CD8-positive, alpha-beta memory T cell (primary cell): Measurements from ENCODE around the gene DOCK4. TPM values are rescaled to one million over a fixed set of nuclear protein-coding genes. Genes with fewer than 3 reads are reported as not detected.
A peak's percentile ranks its signal among the peaks of the same experiment; 100 is the strongest.

Experiments
- CTCF ChIA-PET: fragments of 350-600 bp; sonication (Branson Sonifier 250); formaldehyde crosslinking; loops from one replicate; lab custom pipeline; 2021; ENCODE audit warnings: antibody characterized with exemption; lab: Charles Lee
- POLR2A ChIA-PET: fragments of 350-600 bp; sonication (Branson Sonifier 250); formaldehyde crosslinking; loops from one replicate; lab custom pipeline; 2021; ENCODE audit warnings: antibody characterized with exemption; lab: Charles Lee
- DNase-seq, 5 donors: peaks; one replicate each; pipeline versions ENCODE4 v3.0.0 to v3.0.0-alpha.2; 2020 to 2022; ENCODE audit warnings: mixed read lengths in 1 of 5
- H3K27ac ChIP-seq: one replicate; pipeline ENCODE4 v1.7.0; 2013; ENCODE audit warnings: low read depth, mild to moderate bottlenecking, low read length, moderate library complexity
- H3K27me3 ChIP-seq: 2 replicates; pipeline ENCODE4 v1.7.0; 2013; ENCODE audit warnings: low read length, mild to moderate bottlenecking; ENCODE audit not compliant: insufficient read depth, poor library complexity, severe bottlenecking
- H3K36me3 ChIP-seq: 2 replicates; pipeline ENCODE4 v1.7.0; 2013; ENCODE audit warnings: mild to moderate bottlenecking, low read length, moderate library complexity; ENCODE audit not compliant: insufficient read depth
- H3K4me1 ChIP-seq: 2 replicates; pipeline ENCODE4 v1.7.0; 2013; ENCODE audit warnings: mild to moderate bottlenecking, low read length, moderate library complexity; ENCODE audit not compliant: insufficient read depth
- H3K4me3 ChIP-seq: 2 replicates; pipeline ENCODE4 v1.7.0; 2013; ENCODE audit warnings: mild to moderate bottlenecking, low read length
- H3K9me3 ChIP-seq: 2 replicates; pipeline ENCODE4 v1.7.0; 2013; ENCODE audit warnings: mild to moderate bottlenecking, low read length
- H3K27ac Mint-ChIP-seq, 8 donors: one replicate each; pipeline ENCODE4 v1.8.0; 2020 to 2021; ENCODE audit warnings: mixed read lengths in 8 of 8, mild to moderate bottlenecking in 6 of 8, inconsistent platforms in 3 of 8, moderate library complexity in 3 of 8
- H3K27me3 Mint-ChIP-seq, 2 donors: one replicate each; pipeline ENCODE4 v1.8.0; 2020 to 2021; ENCODE audit warnings: mixed read lengths in 2 of 2, mild to moderate bottlenecking in 1 of 2, moderate library complexity in 1 of 2
- H3K36me3 Mint-ChIP-seq, 3 donors: one replicate each; pipeline ENCODE4 v1.8.0; 2020 to 2021; ENCODE audit warnings: mixed read lengths in 3 of 3, inconsistent platforms in 1 of 3, mild to moderate bottlenecking in 1 of 3
- H3K4me1 Mint-ChIP-seq, 3 donors: one replicate each; pipeline ENCODE4 v1.8.0; 2020 to 2021; ENCODE audit warnings: mixed read lengths in 3 of 3, inconsistent platforms in 1 of 3, mild to moderate bottlenecking in 1 of 3
- H3K4me3 Mint-ChIP-seq, 7 donors: one replicate each; pipeline ENCODE4 v1.8.0; 2020 to 2021; ENCODE audit warnings: mixed read lengths in 7 of 7, mild to moderate bottlenecking in 6 of 7, moderate library complexity in 4 of 7, inconsistent platforms in 2 of 7
- H3K9me3 Mint-ChIP-seq, 5 donors: one replicate each; pipeline ENCODE4 v1.8.0; 2020 to 2022; ENCODE audit warnings: mixed read lengths in 5 of 5, mild to moderate bottlenecking in 3 of 5, moderate library complexity in 2 of 5, inconsistent platforms in 1 of 5
- polyA plus RNA-seq: library from polyadenylated mRNA; unstranded; fragments of 300-500 nt; fragmentation: Illumina TruSeq; gene quantifications from one replicate; pipeline ENCODE4 v1.2.3, GENCODE V29; 2021
- total RNA-seq, 2 experiments: library from RNA; stranded (reverse); gene quantifications; one replicate each; pipeline ENCODE4 v1.2.3, GENCODE V29; 2021

The DOCK4 gene
- total and polyA plus RNA-seq, 3 experiments from 2014 or later = 1.2 TPM; not detected in 1

DNA sequence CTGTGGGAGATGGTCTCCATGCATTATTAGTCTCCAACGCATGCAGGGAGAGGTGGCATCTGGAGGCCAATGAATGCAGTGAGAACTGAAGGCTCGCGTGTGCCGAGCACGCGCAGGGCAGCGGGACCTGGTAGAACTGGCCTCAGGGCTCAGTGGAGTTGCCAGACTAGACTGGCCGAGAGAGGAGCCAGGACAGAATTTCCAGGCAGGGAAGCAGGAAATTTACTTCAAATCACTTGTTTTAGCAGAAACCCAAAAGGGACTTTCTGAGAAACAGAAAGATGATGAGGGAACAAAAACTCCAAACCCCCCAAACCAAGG is 332.9 kb downstream of the DOCK4 start:
- Mint-ChIP-seq H3K4me3 (no peak overlapping the region), H3K4me1 (no peaks in the 10 kb centered on the region), H3K27ac (peak overlapping the region in 1 of 8 donors; percentile 74), H3K27me3 (peaks cover 0 to 15% of the 10 kb centered on the region in 2 donors), H3K9me3 (peaks cover 0 to 2% (median 0%) of the 10 kb centered on the region in 5 donors), H3K36me3 (no peaks in the 10 kb centered on the region)
- POLR2A ChIA-PET = no interaction called here
- no peaks in the 10 kb centered on the region for H3K9me3 ChIP-seq
- H3K4me3 ChIP-seq = no peak overlapping the region
- no peaks in the 10 kb centered on the region for H3K27me3 ChIP-seq
- no peaks in the 10 kb centered on the region for H3K36me3 ChIP-seq
- no peak overlapping the region for H3K27ac ChIP-seq
- H3K4me1 ChIP-seq = no peaks in the 10 kb centered on the region
- no peak for DNase-seq
- CTCF ChIA-PET = no interaction called here

DNA sequence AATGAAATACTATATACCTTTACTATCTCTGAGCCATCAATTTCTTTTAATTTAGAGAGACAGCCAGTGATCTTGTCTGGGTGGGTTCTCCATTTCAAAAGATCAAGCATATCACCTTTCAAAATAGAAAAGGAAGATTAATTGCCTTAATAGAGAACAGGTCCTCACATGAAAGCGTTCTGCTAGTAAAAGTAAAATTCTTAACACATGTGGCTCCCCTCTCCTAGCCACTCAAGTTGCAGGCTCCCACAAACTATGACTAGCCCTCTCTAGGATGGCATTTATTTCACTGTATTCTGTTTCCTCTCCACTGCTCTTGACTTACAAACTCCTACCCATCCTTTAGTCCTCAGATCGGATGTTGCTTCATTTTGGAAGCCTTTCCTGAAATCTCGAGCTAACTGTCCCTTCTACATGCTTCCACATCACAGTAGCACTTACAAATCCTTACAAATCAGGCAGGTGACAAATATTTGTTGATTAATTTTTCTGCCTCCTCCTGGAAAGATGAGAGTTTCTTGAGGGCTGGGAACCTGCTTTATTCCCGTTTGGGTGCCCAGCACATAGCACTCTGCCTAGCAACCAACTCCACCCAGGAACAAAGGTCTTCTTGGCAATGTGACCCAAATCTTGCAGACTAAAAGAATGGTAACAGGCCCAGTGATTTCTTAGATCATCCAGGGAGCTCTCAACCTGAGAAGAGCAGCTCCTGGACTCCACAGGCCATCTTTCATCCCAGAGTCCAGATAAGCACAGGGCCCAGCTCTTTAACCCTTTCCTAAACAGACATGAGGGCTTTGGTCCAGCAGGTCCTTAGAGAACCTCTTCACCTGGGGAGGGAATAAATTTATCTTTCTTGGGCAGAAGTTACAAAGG is 333.5 kb downstream of the DOCK4 start:
- no peak overlapping the region for H3K27ac ChIP-seq
- Mint-ChIP-seq H3K4me3 (no peak overlapping the region), H3K4me1 (no peaks in the 10 kb centered on the region), H3K27me3 (peaks cover 0 to 11% of the 10 kb centered on the region in 2 donors), H3K36me3 (no peaks in the 10 kb centered on the region), H3K27ac (no peak overlapping the region), H3K9me3 (no peaks in the 10 kb centered on the region)
- POLR2A ChIA-PET = no interaction called here
- no peaks in the 10 kb centered on the region for H3K9me3 ChIP-seq
- no peaks in the 10 kb centered on the region for H3K27me3 ChIP-seq
- no peaks in the 10 kb centered on the region for H3K4me1 ChIP-seq
- no peak for DNase-seq
- no peaks in the 10 kb centered on the region for H3K36me3 ChIP-seq
- H3K4me3 ChIP-seq = no peak overlapping the region
- CTCF ChIA-PET = interaction anchor here (1.0 kb wide), 1 partner anchor 16 kb away, joined by 3 read pairs; no protein-coding TSS in a partner anchor

DNA sequence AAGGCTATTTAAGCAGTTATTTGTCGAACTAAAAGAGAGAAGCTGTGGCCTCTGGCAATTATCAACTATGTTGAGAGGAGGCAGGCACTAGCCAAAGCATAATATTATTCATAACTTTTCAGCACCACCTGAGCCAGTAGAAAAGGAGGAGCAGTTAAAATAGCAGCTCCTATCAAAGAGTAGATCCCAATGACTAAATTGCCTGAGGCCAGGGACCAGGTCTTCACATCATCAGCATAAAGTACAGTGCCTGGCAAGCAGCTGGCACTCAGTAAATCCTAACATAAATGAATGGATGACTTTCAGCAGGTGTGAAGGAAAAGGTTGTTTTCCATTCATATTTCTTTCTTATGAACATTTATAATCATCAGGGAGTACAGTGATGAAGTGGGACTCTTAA is 334.9 kb downstream of the DOCK4 start:
- H3K36me3 ChIP-seq = no peaks in the 10 kb centered on the region
- no peaks in the 10 kb centered on the region for H3K9me3 Mint-ChIP-seq
- H3K27me3 Mint-ChIP-seq = peaks cover 0 to 3% of the 10 kb centered on the region in 2 donors
- H3K27ac ChIP-seq = no peak overlapping the region
- no peaks in the 10 kb centered on the region for H3K9me3 ChIP-seq
- no peaks in the 10 kb centered on the region for H3K4me1 ChIP-seq
- no peak overlapping the region for H3K4me3 Mint-ChIP-seq
- POLR2A ChIA-PET = no interaction called here
- CTCF ChIA-PET = interaction anchor here (1.0 kb wide), 1 partner anchor 18 kb away, joined by 3 read pairs; no protein-coding TSS in a partner anchor
- H3K27ac Mint-ChIP-seq = no peak overlapping the region
- no peaks in the 10 kb centered on the region for H3K27me3 ChIP-seq
- no peaks in the 10 kb centered on the region for H3K36me3 Mint-ChIP-seq
- H3K4me1 Mint-ChIP-seq = no peaks in the 10 kb centered on the region
- no peak overlapping the region for H3K4me3 ChIP-seq
- DNase-seq = no peak

DNA sequence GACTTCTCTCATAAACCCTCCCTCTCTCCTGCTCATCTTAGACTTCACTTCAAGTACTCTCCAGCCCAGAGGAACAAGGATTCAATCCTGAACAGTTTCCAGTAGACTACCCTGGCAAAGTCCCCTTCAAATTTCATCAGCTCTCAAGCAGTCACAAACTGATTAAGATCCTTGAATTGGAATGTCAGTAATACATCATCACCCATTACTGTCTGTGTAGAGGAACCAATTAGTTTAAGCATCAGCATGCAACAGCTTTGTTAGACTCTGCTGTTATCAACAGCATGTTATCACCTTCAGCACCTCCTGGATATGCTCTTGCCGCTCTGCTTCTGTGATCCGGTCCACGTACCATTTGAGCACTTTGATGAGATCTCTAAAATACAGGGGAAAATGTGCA is 336.9 kb downstream of the DOCK4 start:
- H3K36me3 ChIP-seq = no peaks in the 10 kb centered on the region
- H3K36me3 Mint-ChIP-seq = no peaks in the 10 kb centered on the region
- no peaks in the 10 kb centered on the region for H3K27me3 Mint-ChIP-seq
- H3K4me1 Mint-ChIP-seq = no peaks in the 10 kb centered on the region
- H3K9me3 ChIP-seq = no peaks in the 10 kb centered on the region
- H3K27ac Mint-ChIP-seq = no peak overlapping the region
- DNase-seq = no peak
- POLR2A ChIA-PET = no interaction called here
- H3K27me3 ChIP-seq = no peaks in the 10 kb centered on the region
- H3K9me3 Mint-ChIP-seq = no peaks in the 10 kb centered on the region
- CTCF ChIA-PET = no interaction called here
- no peak overlapping the region for H3K4me3 Mint-ChIP-seq
- no peak overlapping the region for H3K27ac ChIP-seq
- no peaks in the 10 kb centered on the region for H3K4me1 ChIP-seq
- no peak overlapping the region for H3K4me3 ChIP-seq

DNA sequence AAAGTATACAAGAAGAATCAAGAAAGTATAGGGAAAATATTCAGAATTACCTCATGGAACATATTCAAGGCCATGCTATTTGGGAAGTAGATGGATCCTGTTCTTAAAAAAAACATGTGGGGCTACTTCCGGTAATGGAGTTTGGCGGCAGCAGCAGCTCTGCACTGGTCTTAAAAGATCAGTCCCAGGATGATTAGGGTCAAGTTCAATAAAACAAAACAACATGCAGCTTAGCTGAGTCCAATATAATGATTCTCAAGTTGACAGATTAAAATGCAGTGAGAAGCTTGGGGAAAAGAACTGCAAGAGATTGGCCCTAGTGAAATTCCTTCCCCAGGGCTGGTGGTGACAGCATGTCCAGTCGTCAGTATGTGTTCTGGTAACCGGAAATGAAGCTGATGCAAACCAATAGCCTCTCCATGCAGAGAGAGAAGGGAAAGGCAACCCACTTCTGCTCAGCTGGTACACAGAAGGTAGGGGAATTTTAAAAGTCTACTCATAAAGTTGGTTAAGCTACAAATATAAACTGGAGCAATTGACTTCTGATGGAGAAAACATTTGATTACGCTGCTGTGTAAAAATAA is 338.8 kb downstream of the DOCK4 start:
- Histone ChIP-seq H3K36me3 (no peaks in the 10 kb centered on the region), H3K4me3 (no peak overlapping the region), H3K27ac (no peak overlapping the region), H3K4me1 (no peaks in the 10 kb centered on the region), H3K9me3 (no peaks in the 10 kb centered on the region), H3K27me3 (no peaks in the 10 kb centered on the region)
- H3K27ac Mint-ChIP-seq = no peak overlapping the region
- ChIA-PET CTCF (no interaction called here), POLR2A (no interaction called here)
- no peaks in the 10 kb centered on the region for H3K9me3 Mint-ChIP-seq
- no peak for DNase-seq
- H3K4me3 Mint-ChIP-seq = no peak overlapping the region
- no peaks in the 10 kb centered on the region for H3K4me1 Mint-ChIP-seq
- H3K36me3 Mint-ChIP-seq = no peaks in the 10 kb centered on the region
- no peaks in the 10 kb centered on the region for H3K27me3 Mint-ChIP-seq

DNA sequence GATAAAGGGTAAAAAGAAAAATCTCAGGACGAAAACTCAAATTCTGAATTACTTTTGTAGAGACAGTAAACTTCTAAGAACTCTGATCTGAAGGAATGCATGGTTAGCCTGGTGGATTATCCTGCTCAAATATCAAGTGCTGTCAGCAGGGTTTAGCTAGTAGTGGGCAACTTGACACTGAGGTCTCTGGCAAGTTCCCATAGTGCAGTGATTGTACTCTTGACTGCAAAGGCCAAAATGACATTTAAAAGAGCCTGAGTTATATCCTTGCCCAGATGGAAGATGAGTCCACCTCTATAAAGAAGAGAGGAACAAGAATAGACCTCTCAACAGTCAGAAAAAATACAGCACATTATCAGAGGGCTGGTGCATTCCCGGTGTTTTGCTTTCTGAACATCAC is 339.4 kb downstream of the DOCK4 start:
- CTCF ChIA-PET = no interaction called here
- H3K36me3 Mint-ChIP-seq = no peaks in the 10 kb centered on the region
- POLR2A ChIA-PET = no interaction called here

DNA sequence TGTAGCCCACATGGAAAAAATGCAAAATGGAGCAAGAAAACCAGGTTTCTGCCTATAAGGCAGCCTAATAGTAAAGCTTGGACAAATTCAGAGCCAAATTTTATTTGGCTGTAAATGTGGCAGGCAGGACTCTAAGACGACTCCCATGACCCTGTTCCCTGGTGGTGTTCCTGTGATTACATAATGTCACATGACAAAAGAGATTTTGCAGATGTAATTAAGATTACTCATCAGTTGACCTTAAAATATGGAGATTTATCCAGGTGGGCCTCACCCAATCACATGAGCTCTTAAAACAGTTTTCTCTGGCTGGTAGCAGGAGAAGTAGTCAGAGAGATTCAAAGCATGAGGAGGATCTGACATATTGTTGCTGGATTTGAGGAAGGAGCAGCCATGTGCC is 340.8 kb downstream of the DOCK4 start:
- H3K9me3 ChIP-seq = no peaks in the 10 kb centered on the region
- Mint-ChIP-seq H3K4me3 (no peak overlapping the region), H3K36me3 (no peaks in the 10 kb centered on the region), H3K27me3 (no peaks in the 10 kb centered on the region), H3K4me1 (no peaks in the 10 kb centered on the region), H3K9me3 (peaks cover 0 to 2% (median 0%) of the 10 kb centered on the region in 5 donors), H3K27ac (no peak overlapping the region)
- no peaks in the 10 kb centered on the region for H3K4me1 ChIP-seq
- H3K36me3 ChIP-seq = no peaks in the 10 kb centered on the region
- CTCF ChIA-PET = no interaction called here
- DNase-seq = no peak
- POLR2A ChIA-PET = no interaction called here
- no peak overlapping the region for H3K4me3 ChIP-seq
- no peaks in the 10 kb centered on the region for H3K27me3 ChIP-seq
- no peak overlapping the region for H3K27ac ChIP-seq

More for the DNA sequence above, 339.4 kb downstream of the DOCK4 start:
- Histone ChIP-seq H3K27me3 (no peaks in the 10 kb centered on the region), H3K4me3 (no peak overlapping the region), H3K27ac (no peak overlapping the region), H3K4me1 (no peaks in the 10 kb centered on the region), H3K9me3 (no peaks in the 10 kb centered on the region), H3K36me3 (no peaks in the 10 kb centered on the region)
- no peaks in the 10 kb centered on the region for H3K27me3 Mint-ChIP-seq
- no peaks in the 10 kb centered on the region for H3K4me1 Mint-ChIP-seq
- no peak for DNase-seq
- no peak overlapping the region for H3K27ac Mint-ChIP-seq
- H3K9me3 Mint-ChIP-seq = no peaks in the 10 kb centered on the region
- no peak overlapping the region for H3K4me3 Mint-ChIP-seq

DNA sequence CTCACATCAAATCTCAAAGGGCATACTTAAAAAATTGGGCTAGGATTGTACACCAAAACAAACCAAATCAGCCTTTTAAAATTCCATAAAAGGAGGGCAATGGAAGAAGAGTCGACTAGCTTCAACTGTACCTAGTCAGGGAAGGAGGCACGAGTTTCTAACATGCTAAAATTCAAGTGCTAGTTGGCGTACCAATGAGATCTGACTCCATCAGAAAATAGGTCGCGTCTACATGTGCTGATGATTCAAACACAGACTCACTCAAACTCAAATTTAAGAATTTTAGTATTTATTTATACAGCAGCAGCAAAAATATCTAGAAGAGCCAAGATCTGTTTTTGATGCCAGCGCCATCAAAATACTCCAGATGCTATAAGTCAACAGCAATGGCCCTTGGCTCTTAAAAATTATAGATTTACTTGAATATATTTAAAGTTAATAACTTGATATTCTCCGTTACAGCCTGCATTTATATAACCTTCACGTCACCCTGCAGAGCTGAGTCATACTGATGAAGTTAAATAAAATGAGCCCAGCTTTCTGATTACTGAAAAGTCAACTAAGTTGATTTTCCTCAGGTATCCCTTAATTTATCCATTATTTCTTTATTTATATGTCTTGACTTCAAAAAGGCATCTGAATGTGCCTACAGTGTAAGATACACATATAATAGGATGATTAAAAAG is 341.8 kb downstream of the DOCK4 start:
- Histone ChIP-seq H3K4me1 (no peaks in the 10 kb centered on the region), H3K4me3 (no peak overlapping the region), H3K27ac (no peak overlapping the region), H3K27me3 (no peaks in the 10 kb centered on the region), H3K9me3 (no peaks in the 10 kb centered on the region), H3K36me3 (no peaks in the 10 kb centered on the region)
- no peaks in the 10 kb centered on the region for H3K27me3 Mint-ChIP-seq
- ChIA-PET CTCF (no interaction called here), POLR2A (no interaction called here)
- no peak overlapping the region for H3K4me3 Mint-ChIP-seq
- H3K36me3 Mint-ChIP-seq = no peaks in the 10 kb centered on the region
- no peak for DNase-seq
- H3K4me1 Mint-ChIP-seq = no peaks in the 10 kb centered on the region
- peaks cover 0 to 2% (median 0%) of the 10 kb centered on the region in 5 donors for H3K9me3 Mint-ChIP-seq
- no peak overlapping the region for H3K27ac Mint-ChIP-seq
